Endothelial cell of umbilical vein (primary cell): ENCODE measurements around the gene GPS1. TPM values are rescaled to one million over a fixed set of nuclear protein-coding genes. Genes with fewer than 3 reads are reported as not detected.
A peak's percentile ranks its signal among the peaks of the same experiment; 100 is the strongest.

Experiments used
- BruUV-seq: library from RNA; stranded (reverse); fragments of 400-500 nt; replicated peaks from 2 replicates; lab custom pipeline; 2021; lab: Mats Ljungman, UMichigan
- CTCF ChIA-PET: fragments of 300-600, 350-600 bp; sonication (Branson Sonifier 250); formaldehyde crosslinking; loops from one replicate; lab custom pipeline; 2021; ENCODE audit warnings: antibody characterized with exemption, inconsistent platforms; lab: Charles Lee
- POLR2A ChIA-PET: fragments of 300-600, 350-600 bp; sonication (Branson Sonifier 250); formaldehyde crosslinking; loops from one replicate; lab custom pipeline; 2021; ENCODE audit warnings: antibody characterized with exemption, inconsistent platforms; lab: Charles Lee
- DNase-seq: peaks from one replicate; pipeline ENCODE4 v3.0.0-alpha.2; 2011; ENCODE audit warnings: low read depth, low spot score
- FAIRE-seq: peaks from 2 replicates; lab custom pipeline; 2011; peaks lifted over from hg19 to GRCh38; lab: Jason Lieb, UNC
- H2AFZ ChIP-seq: 2 replicates; pipeline ENCODE4 v1.6.0; 2012; ENCODE audit warnings: low read depth, low read length, control low read depth, inconsistent platforms
- H3K27ac ChIP-seq: 2 replicates; pipeline ENCODE4 v1.5.1; 2011; ENCODE audit warnings: low read depth, mild to moderate bottlenecking, control low read depth, low read length, moderate library complexity; ENCODE audit not compliant: insufficient read depth
- H3K27me3 ChIP-seq, 2 experiments: 2 replicates each; pipeline versions ENCODE4 v1.6.0 to v1.6.1; 2011; ENCODE audit warnings: low read length in 2 of 2, mixed read lengths in 1 of 2; ENCODE audit not compliant: control insufficient read depth in 2 of 2, insufficient read depth in 2 of 2
- H3K36me3 ChIP-seq, 2 experiments: 2 replicates in 1 of 2; 3 replicates in 1 of 2; pipeline ENCODE4 v1.5.1; 2011; ENCODE audit warnings: low read length in 2 of 2, mild to moderate bottlenecking in 1 of 2, moderate library complexity in 1 of 2; ENCODE audit not compliant: control insufficient read depth in 2 of 2, insufficient read depth in 2 of 2; ENCODE audit errors: extremely low read depth in 1 of 2
- H3K4me1 ChIP-seq: 3 replicates; pipeline ENCODE4 v1.5.1; 2011; ENCODE audit warnings: mild to moderate bottlenecking, low read length; ENCODE audit not compliant: control insufficient read depth, insufficient read depth; ENCODE audit errors: extremely low read depth
- H3K4me2 ChIP-seq: 2 replicates; pipeline ENCODE4 v1.6.1; 2011; ENCODE audit warnings: low read length, control low read depth, mixed read lengths; ENCODE audit not compliant: insufficient read depth
- H3K4me3 ChIP-seq, 3 experiments: fragments of 200-600 bp in 1 of 3; sonication (generic), shearing (Covaris generic) in 1 of 3; replicated peaks in 1 of 3; 2 replicates each; pipeline ENCODE4 v1.5.1; 2011 to 2016; ENCODE audit warnings: control low read depth in 3 of 3, low read length in 3 of 3, mild to moderate bottlenecking in 2 of 3, inconsistent platforms in 1 of 3, low read depth in 1 of 3, moderate library complexity in 1 of 3; ENCODE audit not compliant: insufficient read depth in 1 of 3
- H3K79me2 ChIP-seq: 2 replicates; pipeline ENCODE4 v1.6.0; 2012; ENCODE audit warnings: low read length, inconsistent platforms; ENCODE audit not compliant: control insufficient read depth, insufficient read depth
- H3K9ac ChIP-seq: replicated peaks from 2 replicates; pipeline ENCODE3; 2011; ENCODE audit warnings: low read length, control low read depth; ENCODE audit not compliant: insufficient read depth; ENCODE audit errors: extremely low read depth
- H3K9me1 ChIP-seq: replicated peaks from 3 replicates; pipeline ENCODE4 v1.6.0; 2011; ENCODE audit warnings: mild to moderate bottlenecking, low read length; ENCODE audit not compliant: control insufficient read depth, insufficient read depth; ENCODE audit errors: extremely low read depth
- H3K9me3 ChIP-seq: replicated peaks from 2 replicates; pipeline ENCODE4 v1.5.1; 2012; ENCODE audit warnings: low read length, inconsistent platforms; ENCODE audit not compliant: control insufficient read depth, insufficient read depth
- H4K20me1 ChIP-seq: replicated peaks from 2 replicates; pipeline ENCODE3; 2011; ENCODE audit warnings: mild to moderate bottlenecking, low read length; ENCODE audit not compliant: control insufficient read depth, insufficient read depth; ENCODE audit errors: extremely low read depth
- FOS ChIP-seq: IDR thresholded peaks from 2 replicates; pipeline ENCODE4 v1.6.1; 2011; ENCODE audit warnings: mild to moderate bottlenecking, low read length, moderate library complexity, borderline replicate concordance; ENCODE audit not compliant: insufficient read depth
- JUN ChIP-seq: IDR thresholded peaks from 2 replicates; pipeline ENCODE4 v1.6.1; 2011; ENCODE audit warnings: borderline replicate concordance, low read depth; ENCODE audit not compliant: insufficient read length, insufficient read depth
- MYC ChIP-seq: IDR thresholded peaks from one replicate; pipeline ENCODE4 v1.6.1; 2011; ENCODE audit warnings: mild to moderate bottlenecking, low read depth, low read length
- POLR2AphosphoS5 ChIP-seq: IDR thresholded peaks from 2 replicates; pipeline ENCODE4 v1.6.1; 2012; ENCODE audit warnings: low read depth, mild to moderate bottlenecking, control low read depth, low read length, moderate library complexity; ENCODE audit not compliant: insufficient read depth
- dilution Hi-C: fragments of 300-500 bp; cut with MboI; formaldehyde crosslinking; loops from one replicate; pipeline ENCODE4 v1.15.0; 2019; ENCODE audit warnings: low sequenced_read_pairs; ENCODE audit not compliant: extremely low pct_ligation_motif_present
- intact Hi-C: fragments of 100-400 bp; cut with micrococcal nuclease; formaldehyde crosslinking; loops from one replicate; pipeline ENCODE4 v1.10.0; 2022
- polyA plus RNA-seq, 4 experiments: library from polyadenylated mRNA; depleted of rRNA in 3 of 4; stranded (reverse) in 3 of 4; unstranded in 1 of 4; fragments of >200 nt; gene quantifications; 2 replicates each; pipeline versions ENCODE4 v1.2.1 to v1.2.3, GENCODE V29; 2011 to 2012; ENCODE audit warnings: missing spikeins in 1 of 4
- total RNA-seq: library from RNA; stranded (reverse); gene quantifications from 2 replicates; pipeline ENCODE4 v1.2.3, GENCODE V29; 2021
- TF ChIP-seq, protein P1 (sequence below): IDR thresholded peaks from 2 replicates; pipeline ENCODE4 v1.6.1; 2011; ENCODE audit not compliant: insufficient read depth, insufficient read length

Gene GPS1
- total and polyA plus RNA-seq, 2 donors (not counting 3 experiments of a cell fraction or from before 2014, with no cell fraction given), result 116 to 178 TPM

DNA sequence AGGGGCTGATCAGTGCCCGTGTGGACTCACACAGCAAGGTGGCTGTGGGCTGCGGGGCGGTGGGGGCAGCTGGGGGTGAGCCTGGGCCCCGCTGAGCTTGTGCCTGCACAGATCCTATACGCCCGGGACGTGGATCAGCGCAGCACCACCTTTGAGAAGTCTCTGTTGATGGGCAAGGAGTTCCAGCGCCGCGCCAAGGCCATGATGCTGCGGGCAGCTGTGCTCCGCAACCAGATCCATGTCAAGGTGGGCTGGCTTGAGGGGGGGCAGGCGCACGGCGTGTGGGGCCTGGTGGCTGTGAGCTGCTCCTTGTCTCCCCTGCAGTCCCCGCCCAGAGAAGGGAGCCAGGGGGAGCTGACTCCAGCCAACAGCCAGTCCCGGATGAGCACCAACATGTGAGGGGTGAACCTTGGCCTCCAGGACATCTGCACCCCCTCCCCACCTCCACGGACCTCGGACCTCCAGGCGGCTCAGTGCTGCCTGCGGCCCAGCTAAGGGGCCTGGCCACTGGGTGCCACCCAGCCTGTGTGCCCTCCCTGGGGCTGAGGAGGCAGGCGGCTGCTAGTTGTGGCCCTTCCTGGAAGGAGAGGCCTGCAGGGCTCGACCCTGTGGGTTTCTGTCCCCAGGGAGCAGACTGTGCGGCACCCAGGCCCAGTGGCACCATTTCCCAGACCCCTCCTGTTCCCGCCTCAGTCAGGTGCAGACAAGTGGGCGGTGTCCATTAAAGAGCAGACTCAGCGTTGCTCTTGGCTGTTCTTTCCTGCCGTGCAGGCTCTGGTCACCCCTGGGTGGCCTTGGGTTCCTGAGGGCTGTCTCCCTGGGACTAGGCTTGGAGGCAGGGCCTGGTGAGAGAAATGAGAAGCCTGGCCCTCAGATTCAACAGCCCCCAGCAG is 5.3 kb downstream of the GPS1 start:
- Histone ChIP-seq H3K9ac (no peak overlapping the region), H3K9me3 (no peaks in the 10 kb centered on the region), H3K4me1 (peaks cover 6% of the 10 kb centered on the region), H3K36me3 (peaks cover 12 to 59% of the 10 kb centered on the region in 2 experiments), H3K79me2 (peaks cover 11% of the 10 kb centered on the region), H3K4me3 (no peak overlapping the region), H3K27ac (no peak overlapping the region), H4K20me1 (no peaks in the 10 kb centered on the region), H3K27me3 (no peaks in the 10 kb centered on the region), H3K9me1 (no peaks in the 10 kb centered on the region), H3K4me2 (no peak overlapping the region), H2AFZ (no peak overlapping the region)
- FAIRE-seq (no peak), DNase-seq (no peak)
- ChIA-PET POLR2A (no interaction called here), CTCF (interaction anchor here (0.8 to 1.2 kb wide), 2 partner anchors 19 to 26 kb away, joined by 3 to 4 read pairs; partner anchors contain the start of gene DCXR)
- TSS peak; percentile 26 for BruUV-seq
- intact Hi-C loops (no loop called here), dilution Hi-C loops (no loop called here)
- TF ChIP-seq MYC, result no peak
- TF ChIP-seq POLR2AphosphoS5, result peak; percentile 28
- TF ChIP-seq, protein P1, sequence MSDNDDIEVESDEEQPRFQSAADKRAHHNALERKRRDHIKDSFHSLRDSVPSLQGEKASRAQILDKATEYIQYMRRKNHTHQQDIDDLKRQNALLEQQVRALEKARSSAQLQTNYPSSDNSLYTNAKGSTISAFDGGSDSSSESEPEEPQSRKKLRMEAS, result no peak
- TF ChIP-seq JUN, result no peak
- no peak for TF ChIP-seq FOS
